ENCODE measurements around the gene OTOP2.

- no peak for TF ChIP-seq CTCF (IDR thresholded peaks at IDR 0.05; ENCODE audit: low read depth, low read length, poor library complexity, severe bottlenecking)
- no peak for TF ChIP-seq EZH2phosphoT487 (IDR thresholded peaks at IDR 0.05; ENCODE audit: borderline replicate concordance, low read length)
Observed at GRCh38 chr17:74875155-74875976, 48.7 kb upstream of the OTOP2 start.
